Sigmoid colon (tissue), 4 donors: ENCODE results near the gene GOPC.

Source experiments
- EP300 ChIP-seq, 4 donors: sonication (generic); formaldehyde crosslinking; IDR thresholded peaks; one replicate each; pipeline ENCODE4 v1.6.1; 2017; ENCODE audit warnings: antibody characterized with exemption in 4 of 4
- TF ChIP-seq, protein P1 (sequence below), 4 experiments: fragments of 450-650 bp in 3 of 4; fragments of 200-600 bp in 1 of 4; IDR thresholded peaks; one replicate each; pipeline ENCODE4 v1.5.1; 2016 to 2019; ENCODE audit warnings: antibody characterized with exemption in 4 of 4, mild to moderate bottlenecking in 3 of 4, moderate library complexity in 2 of 4

DNA sequence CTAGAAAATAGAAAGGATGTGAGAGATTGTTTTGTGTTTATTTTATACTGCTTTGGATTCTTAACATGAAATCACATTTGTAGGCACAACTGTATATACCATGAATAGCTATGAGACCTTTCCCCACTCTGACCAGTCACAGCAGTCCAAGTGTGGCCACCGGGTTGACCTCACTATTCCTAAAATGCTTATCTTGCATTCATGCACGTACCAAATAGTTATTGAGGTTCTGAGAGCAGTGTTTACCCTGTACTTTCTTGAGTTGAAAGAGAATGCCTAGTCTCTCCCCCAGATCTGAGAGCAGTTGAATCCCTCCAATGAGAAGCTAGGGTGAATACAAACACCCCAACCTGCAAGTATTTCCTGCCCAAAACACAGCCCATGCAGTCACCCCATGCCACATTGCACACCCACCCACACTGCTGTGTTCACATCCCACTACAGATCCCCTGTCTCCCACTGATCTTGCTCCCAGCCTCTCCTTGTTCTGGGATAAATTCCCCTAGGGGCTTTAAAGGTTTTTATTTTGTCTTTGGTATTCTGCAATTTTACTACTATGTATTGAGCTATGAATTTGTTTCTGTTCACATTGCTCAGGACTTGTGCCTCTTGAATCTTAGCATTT, 51.6 kb downstream of the GOPC start:
- TF ChIP-seq, protein P1, sequence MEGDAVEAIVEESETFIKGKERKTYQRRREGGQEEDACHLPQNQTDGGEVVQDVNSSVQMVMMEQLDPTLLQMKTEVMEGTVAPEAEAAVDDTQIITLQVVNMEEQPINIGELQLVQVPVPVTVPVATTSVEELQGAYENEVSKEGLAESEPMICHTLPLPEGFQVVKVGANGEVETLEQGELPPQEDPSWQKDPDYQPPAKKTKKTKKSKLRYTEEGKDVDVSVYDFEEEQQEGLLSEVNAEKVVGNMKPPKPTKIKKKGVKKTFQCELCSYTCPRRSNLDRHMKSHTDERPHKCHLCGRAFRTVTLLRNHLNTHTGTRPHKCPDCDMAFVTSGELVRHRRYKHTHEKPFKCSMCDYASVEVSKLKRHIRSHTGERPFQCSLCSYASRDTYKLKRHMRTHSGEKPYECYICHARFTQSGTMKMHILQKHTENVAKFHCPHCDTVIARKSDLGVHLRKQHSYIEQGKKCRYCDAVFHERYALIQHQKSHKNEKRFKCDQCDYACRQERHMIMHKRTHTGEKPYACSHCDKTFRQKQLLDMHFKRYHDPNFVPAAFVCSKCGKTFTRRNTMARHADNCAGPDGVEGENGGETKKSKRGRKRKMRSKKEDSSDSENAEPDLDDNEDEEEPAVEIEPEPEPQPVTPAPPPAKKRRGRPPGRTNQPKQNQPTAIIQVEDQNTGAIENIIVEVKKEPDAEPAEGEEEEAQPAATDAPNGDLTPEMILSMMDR (IDR thresholded peaks at IDR 0.05): no peak
- no peak for TF ChIP-seq EP300 (IDR thresholded peaks at IDR 0.05)
